ENCODE results near the gene PTPN2.

DNA sequence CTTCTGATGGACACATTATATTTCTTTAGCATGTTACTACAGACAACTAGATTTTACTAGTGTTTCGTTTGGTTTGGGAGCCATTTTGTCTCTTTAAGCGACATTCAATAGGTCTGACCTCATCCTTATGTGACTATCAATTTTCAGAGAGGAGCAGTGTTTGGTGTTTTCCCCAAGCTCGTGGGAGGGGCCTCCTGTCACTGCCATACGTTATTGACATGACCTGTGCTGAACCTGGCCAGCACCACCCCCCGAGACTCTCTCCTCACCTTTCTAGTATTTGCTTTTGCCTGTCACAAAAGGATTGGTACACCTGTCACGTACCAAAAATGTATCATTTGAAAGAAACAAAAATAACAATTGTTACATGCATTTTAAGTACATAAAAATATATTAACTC, 111.9 kb downstream of the PTPN2 start:
- TF ChIP-seq, protein P1, sequence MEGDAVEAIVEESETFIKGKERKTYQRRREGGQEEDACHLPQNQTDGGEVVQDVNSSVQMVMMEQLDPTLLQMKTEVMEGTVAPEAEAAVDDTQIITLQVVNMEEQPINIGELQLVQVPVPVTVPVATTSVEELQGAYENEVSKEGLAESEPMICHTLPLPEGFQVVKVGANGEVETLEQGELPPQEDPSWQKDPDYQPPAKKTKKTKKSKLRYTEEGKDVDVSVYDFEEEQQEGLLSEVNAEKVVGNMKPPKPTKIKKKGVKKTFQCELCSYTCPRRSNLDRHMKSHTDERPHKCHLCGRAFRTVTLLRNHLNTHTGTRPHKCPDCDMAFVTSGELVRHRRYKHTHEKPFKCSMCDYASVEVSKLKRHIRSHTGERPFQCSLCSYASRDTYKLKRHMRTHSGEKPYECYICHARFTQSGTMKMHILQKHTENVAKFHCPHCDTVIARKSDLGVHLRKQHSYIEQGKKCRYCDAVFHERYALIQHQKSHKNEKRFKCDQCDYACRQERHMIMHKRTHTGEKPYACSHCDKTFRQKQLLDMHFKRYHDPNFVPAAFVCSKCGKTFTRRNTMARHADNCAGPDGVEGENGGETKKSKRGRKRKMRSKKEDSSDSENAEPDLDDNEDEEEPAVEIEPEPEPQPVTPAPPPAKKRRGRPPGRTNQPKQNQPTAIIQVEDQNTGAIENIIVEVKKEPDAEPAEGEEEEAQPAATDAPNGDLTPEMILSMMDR (IDR thresholded peaks at IDR 0.05; ENCODE audit: low read depth, low read length): no peak
- no peak for TF ChIP-seq EZH2phosphoT487 (IDR thresholded peaks at IDR 0.05; ENCODE audit: low read depth)
